H1 (cell line): ENCODE results near the gene IL5. TPM values are rescaled to one million over a fixed set of nuclear protein-coding genes. Genes with fewer than 3 reads are reported as not detected.

Source experiments
- CTCF ChIA-PET: fragments of 300-600 bp; sonication (Branson Sonifier 250); formaldehyde crosslinking; loops from one replicate; lab custom pipeline; 2021; ENCODE audit not compliant: partially characterized antibody; lab: Charles Lee
- POLR2A ChIA-PET: fragments of 300-600 bp; sonication (Branson Sonifier 250); formaldehyde crosslinking; loops from one replicate; lab custom pipeline; 2021; ENCODE audit warnings: inconsistent platforms; ENCODE audit not compliant: partially characterized antibody; lab: Charles Lee
- DNase-seq, 2 experiments: peaks; one replicate each; pipeline versions ENCODE4 v3.0.0 to v3.0.0-alpha.2; 2010 to 2022; ENCODE audit warnings: low spot score in 2 of 2, low read depth in 1 of 2, mixed read lengths in 1 of 2
- FAIRE-seq: peaks from 2 replicates; lab custom pipeline; 2011; peaks lifted over from hg19 to GRCh38; lab: Jason Lieb, UNC
- H2AFZ ChIP-seq: 2 replicates; pipeline ENCODE4 v1.8.1; 2012; ENCODE audit warnings: low read length, inconsistent platforms
- H2AK5ac ChIP-seq: 2 replicates; pipeline ENCODE4 v1.6.1; 2013; ENCODE audit warnings: low read depth, low read length
- H2BK120ac ChIP-seq: replicated peaks from 2 replicates; pipeline ENCODE3; 2013; ENCODE audit warnings: low read depth, low read length, inconsistent platforms
- H2BK12ac ChIP-seq: 2 replicates; pipeline ENCODE4 v1.6.1; 2013; ENCODE audit warnings: low read depth, low read length
- H2BK15ac ChIP-seq: 2 replicates; pipeline ENCODE4 v1.6.1; 2013; ENCODE audit warnings: low read length
- H2BK20ac ChIP-seq: 2 replicates; pipeline ENCODE4 v1.6.1; 2013; ENCODE audit warnings: low read length
- H2BK5ac ChIP-seq: 2 replicates; pipeline ENCODE4 v1.6.1; 2013; ENCODE audit warnings: low read depth, low read length
- H3K14ac ChIP-seq: 2 replicates; pipeline ENCODE4 v1.6.1; 2013; ENCODE audit warnings: inconsistent platforms; ENCODE audit not compliant: insufficient read length
- H3K18ac ChIP-seq: 2 replicates; pipeline ENCODE4 v1.6.1; 2013; ENCODE audit warnings: low read length; ENCODE audit errors: extremely low read depth
- H3K23ac ChIP-seq: 2 replicates; pipeline ENCODE4 v1.6.1; 2013; ENCODE audit warnings: inconsistent platforms; ENCODE audit not compliant: insufficient read length
- H3K23me2 ChIP-seq: 2 replicates; pipeline ENCODE4 v1.6.1; 2013; ENCODE audit warnings: low read depth, low read length
- H3K27ac ChIP-seq: 2 replicates; pipeline ENCODE4 v1.6.1; 2011; ENCODE audit warnings: low read depth, low read length, inconsistent platforms
- H3K27me3 ChIP-seq, 4 experiments: replicated peaks in 1 of 4; 1 replicate in 1 of 4; 2 replicates in 3 of 4; pipeline versions ENCODE4 v1.6.1 to v1.8.1; 2011 to 2013; ENCODE audit warnings: low read length in 3 of 4, mild to moderate bottlenecking in 3 of 4, inconsistent platforms in 2 of 4, mixed read lengths in 2 of 4, moderate library complexity in 1 of 4; ENCODE audit not compliant: control insufficient read depth in 3 of 4, insufficient read depth in 3 of 4; ENCODE audit errors: extremely low read depth in 1 of 4
- H3K36me3 ChIP-seq, 4 experiments: 2 replicates each; pipeline versions ENCODE4 v1.6.1 to v1.8.1; 2011 to 2013; ENCODE audit warnings: mild to moderate bottlenecking in 4 of 4, low read length in 3 of 4, moderate library complexity in 2 of 4, control low read depth in 1 of 4, inconsistent platforms in 1 of 4; ENCODE audit not compliant: insufficient read depth in 4 of 4, control insufficient read depth in 2 of 4
- H3K4ac ChIP-seq: replicated peaks from 2 replicates; pipeline ENCODE3; 2013; ENCODE audit warnings: low read length, low read depth, mixed read lengths, inconsistent platforms; ENCODE audit not compliant: insufficient read length
- H3K4me1 ChIP-seq, 4 experiments: replicated peaks in 1 of 4; 1 replicate in 1 of 4; 2 replicates in 3 of 4; pipeline versions ENCODE4 v1.6.1 to v1.8.1; 2011 to 2013; ENCODE audit warnings: low read length in 3 of 4, inconsistent platforms in 2 of 4, mixed read lengths in 1 of 4; ENCODE audit not compliant: insufficient read depth in 4 of 4, control insufficient read depth in 3 of 4
- H3K4me2 ChIP-seq, 2 experiments: 2 replicates each; pipeline versions ENCODE4 v1.6.1 to v1.8.1; 2011 to 2013; ENCODE audit warnings: low read depth in 2 of 2, low read length in 2 of 2, control low read depth in 1 of 2, inconsistent platforms in 1 of 2, mild to moderate bottlenecking in 1 of 2; ENCODE audit not compliant: insufficient read depth in 1 of 2
- H3K4me3 ChIP-seq, 4 experiments: fragments of 200-600, 300-600 bp in 1 of 4; sonication (generic), shearing (Covaris generic), sonication (Bioruptor Twin) in 1 of 4; 2 replicates each; pipeline versions ENCODE4 v1.5.1 to v1.8.1; 2011 to 2016; ENCODE audit warnings: low read length in 4 of 4, low read depth in 3 of 4, control low read depth in 2 of 4, inconsistent platforms in 2 of 4, mild to moderate bottlenecking in 2 of 4, mixed read lengths in 1 of 4, moderate library complexity in 1 of 4; ENCODE audit not compliant: insufficient read depth in 2 of 4; ENCODE audit errors: extremely low read depth in 1 of 4
- H3K56ac ChIP-seq: replicated peaks from 2 replicates; pipeline ENCODE3; 2013; ENCODE audit warnings: low read depth, mild to moderate bottlenecking, mixed read lengths, low read length, inconsistent platforms; ENCODE audit not compliant: insufficient read length
- H3K79me1 ChIP-seq: 2 replicates; pipeline ENCODE4 v1.6.1; 2013; ENCODE audit warnings: low read depth, low read length, control low read depth
- H3K79me2 ChIP-seq, 2 experiments: 2 replicates each; pipeline versions ENCODE4 v1.6.1 to v1.8.1; 2012 to 2013; ENCODE audit warnings: low read length in 2 of 2, mild to moderate bottlenecking in 2 of 2, inconsistent platforms in 1 of 2; ENCODE audit not compliant: insufficient read depth in 2 of 2, control insufficient read depth in 1 of 2
- H3K9ac ChIP-seq, 4 experiments: replicated peaks in 1 of 4; 1 replicate in 1 of 4; 2 replicates in 3 of 4; pipeline versions ENCODE4 v1.6.1 to v1.8.1; 2011 to 2013; ENCODE audit warnings: low read depth in 3 of 4, low read length in 3 of 4, control low read depth in 2 of 4, mild to moderate bottlenecking in 2 of 4, moderate library complexity in 2 of 4, inconsistent platforms in 1 of 4; ENCODE audit errors: extremely low read depth in 1 of 4
- H3K9me3 ChIP-seq, 2 experiments: 2 replicates each; pipeline versions ENCODE4 v1.6.1 to v1.8.1; 2012 to 2013; ENCODE audit warnings: mild to moderate bottlenecking in 2 of 2, moderate library complexity in 2 of 2, control low read depth in 1 of 2, inconsistent platforms in 1 of 2, low read depth in 1 of 2, low read length in 1 of 2, mixed read lengths in 1 of 2; ENCODE audit not compliant: insufficient read depth in 2 of 2
- H4K20me1 ChIP-seq, 2 experiments: replicated peaks in 1 of 2; 2 replicates each; pipeline versions ENCODE3 to v1.8.1; 2011 to 2013; ENCODE audit warnings: inconsistent platforms in 2 of 2, low read length in 2 of 2, mild to moderate bottlenecking in 1 of 2; ENCODE audit not compliant: insufficient read depth in 2 of 2, control insufficient read depth in 1 of 2
- H4K5ac ChIP-seq: 2 replicates; pipeline ENCODE4 v1.6.1; 2013; ENCODE audit warnings: low read length, low read depth, mixed read lengths, inconsistent platforms; ENCODE audit not compliant: insufficient read length
- H4K8ac ChIP-seq: 2 replicates; pipeline ENCODE4 v1.8.0; 2013; ENCODE audit warnings: mild to moderate bottlenecking, moderate library complexity, low read length, inconsistent platforms; ENCODE audit not compliant: insufficient read depth; ENCODE audit errors: extremely low read depth
- H4K91ac ChIP-seq: replicated peaks from 2 replicates; pipeline ENCODE3; 2013; ENCODE audit warnings: low read length, mixed read lengths, inconsistent platforms; ENCODE audit not compliant: insufficient read length
- ATF2 ChIP-seq: IDR thresholded peaks from 2 replicates; pipeline ENCODE4 v1.6.1; 2012; ENCODE audit warnings: low read length, inconsistent platforms
- CTCF ChIP-seq, 3 experiments: IDR thresholded peaks; 1 replicate in 2 of 3; 2 replicates in 1 of 3; pipeline versions ENCODE4 v1.5.1 to v1.6.1; 2011; ENCODE audit warnings: low read length in 3 of 3, mild to moderate bottlenecking in 3 of 3, inconsistent platforms in 2 of 3, low read depth in 1 of 3, moderate library complexity in 1 of 3; ENCODE audit not compliant: insufficient read depth in 1 of 3; ENCODE audit errors: control extremely low read depth in 1 of 3
- MAFK ChIP-seq: IDR thresholded peaks from 2 replicates; pipeline ENCODE4 v1.6.1; 2012; ENCODE audit warnings: low read depth, mild to moderate bottlenecking, improper control_type of control experiment, low read length
- RAD21 ChIP-seq, 2 experiments: IDR thresholded peaks in 1 of 2; conservative IDR thresholded peaks in 1 of 2; 2 replicates each; pipeline ENCODE4 v1.6.1; 2011; ENCODE audit warnings: low read depth in 2 of 2, low read length in 2 of 2, improper control_type of control experiment in 1 of 2, inconsistent platforms in 1 of 2, mild to moderate bottlenecking in 1 of 2, moderate library complexity in 1 of 2
- RBBP5 ChIP-seq: IDR thresholded peaks from 2 replicates; pipeline ENCODE4 v1.7.1; 2012; ENCODE audit warnings: low read depth, mild to moderate bottlenecking, inconsistent platforms, low read length, moderate library complexity, borderline replicate concordance
- SIX5 ChIP-seq: IDR thresholded peaks from 2 replicates; pipeline ENCODE4 v1.6.1; 2011; ENCODE audit warnings: mild to moderate bottlenecking, low read depth, low read length
- SP1 ChIP-seq: IDR thresholded peaks from 2 replicates; pipeline ENCODE4 v1.6.1; 2011; ENCODE audit warnings: low read depth, low read length
- USF2 ChIP-seq: IDR thresholded peaks from 2 replicates; pipeline ENCODE4 v1.6.1; 2011; ENCODE audit warnings: low read length, improper control_type of control experiment
- WGBS, 2 experiments: shearing (Covaris generic) in 1 of 2; methylation state at CpG; one replicate each; pipeline versions ENCODE4 v1.1.6 to v1.1.7; 2013 to 2015; ENCODE audit warnings: low lambda C conversion rate in 2 of 2, mixed read lengths in 2 of 2, inconsistent platforms in 1 of 2, low coverage in 1 of 2, missing lambda C conversion rate in 1 of 2; ENCODE audit not compliant: insufficient replicate concordance in 2 of 2, insufficient coverage in 1 of 2, insufficient read length in 1 of 2; ENCODE audit errors: extremely low coverage in 1 of 2, missing lambda C conversion rate in 1 of 2; 5-methylcytosine and 5-hydroxymethylcytosine counted together
- polyA plus RNA-seq, 7 experiments: library from polyadenylated mRNA; depleted of rRNA in 3 of 7; stranded (reverse) in 5 of 7; unstranded in 2 of 7; fragments of >200 nt in 5 of 7; fragments of 200-250 nt in 2 of 7; gene quantifications; 1 replicate in 5 of 7; 2 replicates in 1 of 7; 4 replicates in 1 of 7; pipeline versions ENCODE4 v1.2.1 to v1.2.3, GENCODE V29; 2011 to 2013; ENCODE audit warnings: missing spikeins in 2 of 7, mixed read lengths in 2 of 7
- total RNA-seq: library from RNA; stranded (reverse); fragmentation: NEBNext Ultra II Directional; extraction: Animal tissue kit (Norgen Biotek cat#: 25700); gene quantifications from 2 replicates; pipeline ENCODE4 v1.2.1, GENCODE V29; 2021

Gene IL5
- total and polyA plus RNA-seq, 2 of the 8 experiments (the other 6 are each of a cell fraction or from before 2014, with no cell fraction given): not detected

GRCh38 chr5:132561601-132562000 lies 18.3 kb upstream of the IL5 start:
- Histone ChIP-seq H3K4me3 (no peak overlapping the region), H3K4ac (no peak overlapping the region), H3K79me2 (peaks cover 0 to 11% of the 10 kb centered on the region in 2 experiments; a peak in 2 of 4 replicates), H2BK120ac (no peak overlapping the region), H2BK15ac (no peak overlapping the region), H3K18ac (no peak overlapping the region), H3K27me3 (no peaks in the 10 kb centered on the region), H3K23ac (no peak overlapping the region), H3K14ac (no peak overlapping the region), H4K20me1 (no peaks in the 10 kb centered on the region), H3K79me1 (no peaks in the 10 kb centered on the region), H3K23me2 (peaks cover 5% of the 10 kb centered on the region), H2AK5ac (no peak overlapping the region), H3K4me2 (no peak overlapping the region), H3K56ac (no peak overlapping the region), H4K8ac (no peak overlapping the region), H3K36me3 (peaks cover 0 to 52% (median 19%) of the 10 kb centered on the region in 4 experiments; a peak in 4 of 8 replicates), H2BK20ac (no peak overlapping the region), H2BK12ac (no peak overlapping the region), H3K4me1 (peaks cover 0 to 2% (median 0%) of the 10 kb centered on the region in 4 experiments; a peak in 3 of 7 replicates), H2BK5ac (no peak overlapping the region), H3K9ac (no peak overlapping the region), H4K91ac (no peak overlapping the region), H3K27ac (no peak overlapping the region), H4K5ac (no peak overlapping the region), H2AFZ (no peak overlapping the region), H3K9me3 (peaks cover 8 to 9% of the 10 kb centered on the region in 2 experiments; a peak in 3 of 4 replicates)
- WGBS, 2 experiments: 91% methylated on average over 3 of the region's 3 CpGs; no CpG with 5 or more reads in 1 of the 2 experiments
- FAIRE-seq (no peak), DNase-seq (no peak)
- ChIA-PET CTCF (interaction anchor here (1.3 kb wide), 1 partner anchor 34 kb away, joined by 5 read pairs; no protein-coding TSS in a partner anchor), POLR2A (no interaction called here)
- no peak for TF ChIP-seq CTCF (IDR thresholded peaks at IDR 0.05; ENCODE audit: control extremely low read depth in 1 of 3, insufficient read depth in 1 of 3, low read depth in 1 of 3, low read length in 3 of 3)
- no peak for TF ChIP-seq ATF2
- TF ChIP-seq MAFK: no peak
- TF ChIP-seq SIX5: no peak
- TF ChIP-seq SP1: no peak
- no peak for TF ChIP-seq RBBP5
- TF ChIP-seq RAD21 (IDR thresholded peaks at IDR 0.05 in 1 of 2, conservative IDR thresholded peaks at IDR 0.05 in 1 of 2; ENCODE audit: low read depth in 2 of 2, low read length in 2 of 2): no peak
- TF ChIP-seq USF2: no peak
